Measurements from ENCODE around the gene CACNA1E. TPM values are rescaled to one million over a fixed set of nuclear protein-coding genes. Genes with fewer than 3 reads are reported as not detected.

Gene CACNA1E
- total RNA-seq, 1 experiment from 2014 or later: 0.46 TPM

DNA sequence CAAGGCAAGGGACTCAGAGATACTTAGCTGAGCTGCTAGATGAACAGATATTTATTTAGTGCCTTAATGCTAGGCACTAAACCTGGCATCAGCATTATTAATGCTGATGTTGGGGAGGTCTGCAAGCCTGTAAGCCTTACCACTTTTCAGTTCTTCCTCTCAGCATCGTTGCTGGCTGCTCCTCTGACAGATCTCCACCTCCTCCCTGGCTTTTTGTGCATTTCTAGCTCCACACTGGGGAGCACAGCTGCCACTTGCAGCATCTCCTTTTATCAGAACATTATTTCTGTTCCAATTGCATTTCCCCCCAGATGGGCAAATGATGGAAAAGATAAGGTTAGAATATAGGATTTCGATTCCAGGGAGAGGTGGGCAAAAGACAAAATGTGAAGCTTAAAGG, 34.8 kb downstream of the CACNA1E start:
- DNase-seq: no peak
- no peak overlapping the region for H4K8ac ChIP-seq (replicated peaks; ENCODE audit: insufficient read length, low read depth, low read length)
- no peak overlapping the region for H2BK15ac ChIP-seq (ENCODE audit: low read depth, low read length)
- Mint-ChIP-seq H3K9me3 (no peaks in the 10 kb centered on the region), H3K36me3 (ENCODE audit: insufficient read depth in 1 of 3, low read depth in 3 of 3) (no peaks in the 10 kb centered on the region), H3K27me3 (ENCODE audit: low read depth) (peaks cover 2% of the 10 kb centered on the region; the same call in 1 of the 2 replicates), H3K4me1 (peaks cover 17 to 25% of the 10 kb centered on the region in 2 experiments), H3K4me3 (no peak overlapping the region), H3K27ac (no peak overlapping the region; a peak in 1 of 7 replicates)
- H4K20me1 ChIP-seq (ENCODE audit: control insufficient read depth, insufficient read depth, insufficient read length): no peaks in the 10 kb centered on the region
- no peaks in the 10 kb centered on the region for H3K9me3 ChIP-seq (ENCODE audit: control insufficient read depth, low read depth, low read length)
- H3K18ac ChIP-seq (ENCODE audit: insufficient read length, low read depth, low read length): no peak overlapping the region
- H3K23ac ChIP-seq (ENCODE audit: insufficient read length, low read depth, low read length): no peak overlapping the region
- no peak overlapping the region for H3K14ac ChIP-seq (ENCODE audit: insufficient read depth, low read length)
- no peak overlapping the region for H4K5ac ChIP-seq (ENCODE audit: insufficient read length, low read depth, low read length)
- H3K4me1 ChIP-seq (ENCODE audit: insufficient read depth, low read length): 0 out of 2 replicates have a peak, but pooled peaks cover 2% of the 10 kb centered on the region
- no peak overlapping the region for H4K91ac ChIP-seq (ENCODE audit: insufficient read length, low read depth, low read length)
- WGBS (ENCODE audit: extremely low coverage, insufficient read length, low lambda C conversion rate): no CpG with 5 or more reads among the region's 2 CpGs
- no peak overlapping the region for H2BK120ac ChIP-seq (ENCODE audit: low read depth, low read length, poor library complexity, severe bottlenecking)
- no peaks in the 10 kb centered on the region for H3K79me2 ChIP-seq (ENCODE audit: insufficient read depth, low read length)
- no peaks in the 10 kb centered on the region for H3K79me1 ChIP-seq (ENCODE audit: insufficient read depth, low read depth, low read length, poor library complexity, severe bottlenecking)
- H3K4me2 ChIP-seq (ENCODE audit: insufficient read depth, insufficient read length, low read length): no peak overlapping the region
- TF ChIP-seq, protein P1, sequence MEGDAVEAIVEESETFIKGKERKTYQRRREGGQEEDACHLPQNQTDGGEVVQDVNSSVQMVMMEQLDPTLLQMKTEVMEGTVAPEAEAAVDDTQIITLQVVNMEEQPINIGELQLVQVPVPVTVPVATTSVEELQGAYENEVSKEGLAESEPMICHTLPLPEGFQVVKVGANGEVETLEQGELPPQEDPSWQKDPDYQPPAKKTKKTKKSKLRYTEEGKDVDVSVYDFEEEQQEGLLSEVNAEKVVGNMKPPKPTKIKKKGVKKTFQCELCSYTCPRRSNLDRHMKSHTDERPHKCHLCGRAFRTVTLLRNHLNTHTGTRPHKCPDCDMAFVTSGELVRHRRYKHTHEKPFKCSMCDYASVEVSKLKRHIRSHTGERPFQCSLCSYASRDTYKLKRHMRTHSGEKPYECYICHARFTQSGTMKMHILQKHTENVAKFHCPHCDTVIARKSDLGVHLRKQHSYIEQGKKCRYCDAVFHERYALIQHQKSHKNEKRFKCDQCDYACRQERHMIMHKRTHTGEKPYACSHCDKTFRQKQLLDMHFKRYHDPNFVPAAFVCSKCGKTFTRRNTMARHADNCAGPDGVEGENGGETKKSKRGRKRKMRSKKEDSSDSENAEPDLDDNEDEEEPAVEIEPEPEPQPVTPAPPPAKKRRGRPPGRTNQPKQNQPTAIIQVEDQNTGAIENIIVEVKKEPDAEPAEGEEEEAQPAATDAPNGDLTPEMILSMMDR (conservative IDR thresholded peaks at IDR 0.05): no peak
- no peak overlapping the region for H2BK20ac ChIP-seq (ENCODE audit: low read depth, low read length, poor library complexity, severe bottlenecking)
- H2AK5ac ChIP-seq (ENCODE audit: insufficient read length, low read length): no peak overlapping the region
- H3K27ac ChIP-seq (ENCODE audit: insufficient read length, low read depth, low read length): no peak overlapping the region
- H3T11ph ChIP-seq (ENCODE audit: low read length): no peak overlapping the region
- H3K23me2 ChIP-seq (ENCODE audit: insufficient read length, low read depth, low read length, poor library complexity, severe bottlenecking): no peaks in the 10 kb centered on the region
- H3K56ac ChIP-seq (ENCODE audit: insufficient read length, low read depth, low read length): no peak overlapping the region
- no peaks in the 10 kb centered on the region for H3K27me3 ChIP-seq (ENCODE audit: insufficient read depth, low read length)
- no peak overlapping the region for H2BK12ac ChIP-seq (ENCODE audit: insufficient read length, low read depth, low read length)
- H3K4ac ChIP-seq (ENCODE audit: low read depth, low read length): no peak overlapping the region
- no peak overlapping the region for H3K9ac ChIP-seq (ENCODE audit: extremely low read depth, insufficient read length, low read length)
- no peak overlapping the region for H2BK5ac ChIP-seq (ENCODE audit: insufficient read length, low read length)
- no peak overlapping the region for H2AFZ ChIP-seq (ENCODE audit: low read length)
